Mesendoderm (in vitro differentiated cells): ENCODE measurements around the gene MAPK12.

Experiments used
- DNase-seq: peaks from one replicate; pipeline ENCODE4 v3.0.0; 2013
- H2AK5ac ChIP-seq: 2 replicates; pipeline ENCODE4 v1.6.1; 2013; ENCODE audit warnings: low read length, inconsistent platforms
- H2BK120ac ChIP-seq: 2 replicates; pipeline ENCODE4 v1.6.1; 2013; ENCODE audit warnings: low read depth, mild to moderate bottlenecking, low read length, moderate library complexity, mixed read lengths
- H2BK15ac ChIP-seq: replicated peaks from 2 replicates; pipeline ENCODE4 v1.6.1; 2013; ENCODE audit warnings: low read depth, mild to moderate bottlenecking, moderate library complexity
- H2BK5ac ChIP-seq: 2 replicates; pipeline ENCODE4 v1.6.1; 2013; ENCODE audit warnings: low read length, inconsistent platforms
- H3K18ac ChIP-seq: 2 replicates; pipeline ENCODE4 v1.6.1; 2013; ENCODE audit warnings: mild to moderate bottlenecking, low read length, mixed read lengths
- H3K23ac ChIP-seq: one replicate; pipeline ENCODE4 v1.6.1; 2013; ENCODE audit warnings: low read length
- H3K27ac ChIP-seq: 2 replicates; pipeline ENCODE4 v1.5.1; 2013; ENCODE audit warnings: low read depth, mild to moderate bottlenecking, inconsistent platforms, low read length, moderate library complexity
- H3K27me3 ChIP-seq: 2 replicates; pipeline ENCODE4 v1.6.1; 2013; ENCODE audit warnings: low read length, control low read depth, mild to moderate bottlenecking, inconsistent platforms; ENCODE audit not compliant: insufficient read depth, poor library complexity
- H3K36me3 ChIP-seq: 2 replicates; pipeline ENCODE4 v1.6.1; 2013; ENCODE audit warnings: low read length, inconsistent platforms; ENCODE audit not compliant: control insufficient read depth, insufficient read depth
- H3K4ac ChIP-seq: one replicate; pipeline ENCODE4 v1.6.1; 2013; ENCODE audit warnings: low read depth, mild to moderate bottlenecking, low read length, moderate library complexity
- H3K4me1 ChIP-seq: 2 replicates; pipeline ENCODE4 v1.6.1; 2013; ENCODE audit warnings: low read depth, low read length, inconsistent platforms; ENCODE audit not compliant: control insufficient read depth
- H3K4me2 ChIP-seq: 2 replicates; pipeline ENCODE4 v1.6.1; 2013; ENCODE audit warnings: low read length
- H3K4me3 ChIP-seq: 2 replicates; pipeline ENCODE4 v1.5.1; 2013; ENCODE audit warnings: mild to moderate bottlenecking, low read length
- H3K56ac ChIP-seq: one replicate; pipeline ENCODE4 v1.6.1; 2013; ENCODE audit warnings: low read length
- H3K79me1 ChIP-seq: 2 replicates; pipeline ENCODE4 v1.6.1; 2013; ENCODE audit warnings: low read length, inconsistent platforms
- H3K79me2 ChIP-seq: 2 replicates; pipeline ENCODE4 v1.6.1; 2013; ENCODE audit warnings: mild to moderate bottlenecking, low read length; ENCODE audit not compliant: control insufficient read depth, insufficient read depth
- H3K9ac ChIP-seq: 2 replicates; pipeline ENCODE4 v1.6.1; 2013; ENCODE audit warnings: low read length, inconsistent platforms
- H4K5ac ChIP-seq: one replicate; pipeline ENCODE4 v1.6.1; 2013; ENCODE audit warnings: low read length
- H4K8ac ChIP-seq: one replicate; pipeline ENCODE4 v1.6.1; 2013; ENCODE audit warnings: low read depth, mild to moderate bottlenecking, control low read depth, low read length, moderate library complexity
- WGBS: extraction: QIAGEN DNeasy Blood & Tissue Kit; methylation state at CpG from one replicate; pipeline ENCODE4 v1.1.7; 2013; ENCODE audit warnings: low lambda C conversion rate, missing lambda C conversion rate; ENCODE audit not compliant: insufficient coverage; ENCODE audit errors: extremely low coverage; 5-methylcytosine and 5-hydroxymethylcytosine counted together

Gene MAPK12

DNA sequence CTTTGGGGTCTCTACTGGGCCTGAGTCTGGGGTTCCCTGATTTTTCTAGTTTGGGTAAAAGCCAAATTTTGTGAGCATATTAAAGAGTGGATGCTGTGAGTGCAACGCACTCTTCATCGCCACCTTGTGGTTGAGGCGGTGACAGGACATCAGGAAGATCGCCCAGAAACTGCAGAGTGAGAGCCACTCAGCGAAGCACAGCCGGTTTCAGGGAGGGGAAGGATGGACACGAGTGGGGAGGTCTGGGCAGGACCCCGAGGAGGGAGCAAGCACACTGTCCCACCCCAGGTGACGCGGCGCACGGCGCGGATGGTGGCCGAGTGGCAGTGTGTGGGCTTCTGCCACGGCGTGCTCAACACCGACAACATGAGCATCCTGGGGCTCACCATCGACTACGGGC is 51.6 kb downstream of the MAPK12 start:
- peak; percentile 52 for DNase-seq
- Histone ChIP-seq H3K4me3 (no peak overlapping the region), H3K18ac (no peak overlapping the region), H3K23ac (no peak overlapping the region), H4K8ac (no peak overlapping the region), H2BK120ac (no peak overlapping the region), H3K4me2 (no peak overlapping the region), H2BK15ac (no peak overlapping the region), H3K4me1 (no peaks in the 10 kb centered on the region), H3K36me3 (peaks cover 2% of the 10 kb centered on the region), H3K79me1 (peaks cover 1% of the 10 kb centered on the region), H4K5ac (no peak overlapping the region), H3K4ac (no peak overlapping the region), H3K9ac (no peak overlapping the region), H3K79me2 (no peaks in the 10 kb centered on the region), H3K27me3 (no peaks in the 10 kb centered on the region), H2AK5ac (no peak overlapping the region), H2BK5ac (no peak overlapping the region), H3K27ac (no peak overlapping the region), H3K56ac (no peak overlapping the region)
- WGBS = no CpG with 5 or more reads among the region's 20 CpGs

DNA sequence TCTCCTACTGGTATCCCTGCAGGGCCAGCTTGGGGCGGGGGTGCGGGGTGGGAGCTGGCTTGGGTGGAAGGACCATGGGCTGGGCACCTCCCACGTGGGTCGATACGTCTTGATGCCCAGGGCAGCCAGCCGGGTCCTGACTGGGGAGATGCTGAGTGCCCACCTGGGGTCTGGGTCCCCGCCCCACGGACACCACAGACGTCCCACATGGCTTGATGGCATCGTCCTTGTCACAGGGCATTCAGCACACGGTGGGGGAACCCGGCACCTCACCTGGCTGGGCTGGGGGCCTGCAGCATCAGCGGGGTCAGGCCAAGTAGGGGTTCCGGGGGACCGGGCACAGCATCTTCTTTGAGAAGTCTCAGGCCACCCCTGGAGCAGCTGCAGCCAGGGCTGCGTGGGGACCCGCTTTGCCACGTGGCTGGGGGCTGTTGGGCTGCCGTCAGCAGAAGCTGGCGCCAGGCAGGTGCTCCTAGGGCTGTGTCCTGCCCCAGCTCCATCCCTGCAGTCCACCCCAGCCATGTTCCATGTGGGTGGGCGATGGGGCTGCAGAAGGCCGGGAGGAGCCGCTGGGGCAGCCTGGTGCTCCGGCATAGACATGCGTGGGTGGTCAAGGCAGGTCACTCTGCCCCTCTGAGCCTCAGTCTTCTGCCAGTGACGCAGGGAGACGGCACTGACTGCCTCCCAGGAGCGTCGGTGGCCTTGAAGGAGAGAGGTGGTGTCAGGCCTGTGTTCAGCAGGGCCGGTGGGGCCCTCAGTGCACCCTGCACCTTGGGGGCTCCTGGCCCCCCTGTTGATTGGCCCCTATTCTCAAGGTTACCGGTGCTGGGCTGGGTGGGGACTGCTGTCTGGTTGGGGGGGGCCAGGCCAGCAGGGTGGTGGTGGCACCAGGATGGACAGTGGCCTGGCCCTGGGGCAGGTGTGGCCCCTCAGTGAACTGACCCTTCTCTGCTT is 52.3 kb downstream of the MAPK12 start:
- Histone ChIP-seq H3K56ac (no peak overlapping the region), H3K79me2 (no peaks in the 10 kb centered on the region), H3K36me3 (peaks cover 2% of the 10 kb centered on the region), H2AK5ac (no peak overlapping the region), H4K8ac (no peak overlapping the region), H3K4me2 (no peak overlapping the region), H2BK5ac (no peak overlapping the region), H3K27me3 (no peaks in the 10 kb centered on the region), H2BK15ac (no peak overlapping the region), H2BK120ac (no peak overlapping the region), H3K4me1 (no peaks in the 10 kb centered on the region), H3K23ac (no peak overlapping the region), H3K18ac (no peak overlapping the region), H3K4ac (no peak overlapping the region), H4K5ac (no peak overlapping the region), H3K27ac (no peak overlapping the region), H3K4me3 (no peak overlapping the region), H3K79me1 (peaks cover 1% of the 10 kb centered on the region), H3K9ac (no peak overlapping the region)
- DNase-seq = no peak
- no CpG with 5 or more reads among the region's 31 CpGs for WGBS

DNA sequence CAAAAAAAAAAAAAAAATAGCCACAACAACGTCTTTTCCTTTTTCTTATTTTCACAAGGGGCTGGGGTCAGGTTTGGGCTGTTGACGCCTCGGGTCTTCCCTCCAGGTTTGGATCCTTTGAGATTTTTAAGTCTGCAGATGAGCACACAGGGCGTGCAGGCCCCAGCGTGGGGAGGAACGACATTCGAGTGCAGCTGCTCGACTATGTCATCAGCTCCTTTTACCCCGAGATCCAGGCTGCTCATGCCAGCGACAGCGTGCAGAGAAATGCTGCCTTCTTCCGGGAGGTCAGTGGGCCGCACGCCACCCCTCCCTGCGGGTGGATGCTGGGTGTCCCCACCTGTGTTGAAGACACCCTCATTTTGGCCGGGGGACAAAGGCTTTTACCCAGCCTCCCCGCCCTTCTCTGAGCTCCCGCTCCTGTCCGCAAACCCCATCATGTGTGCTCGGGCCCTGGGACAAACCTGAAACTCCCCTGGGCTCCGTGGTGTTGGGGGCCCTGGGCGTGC is 53.0 kb downstream of the MAPK12 start:
- Histone ChIP-seq H3K23ac (no peak overlapping the region), H3K9ac (no peak overlapping the region), H3K18ac (no peak overlapping the region), H2AK5ac (no peak overlapping the region), H2BK15ac (no peak overlapping the region), H2BK5ac (no peak overlapping the region), H4K5ac (no peak overlapping the region), H4K8ac (no peak overlapping the region), H3K4me2 (no peak overlapping the region), H3K79me2 (no peaks in the 10 kb centered on the region), H3K4ac (no peak overlapping the region), H2BK120ac (no peak overlapping the region), H3K56ac (no peak overlapping the region), H3K27ac (no peak overlapping the region), H3K4me1 (no peaks in the 10 kb centered on the region), H3K36me3 (peaks cover 2% of the 10 kb centered on the region), H3K79me1 (peaks cover 3% of the 10 kb centered on the region), H3K4me3 (no peak overlapping the region), H3K27me3 (no peaks in the 10 kb centered on the region)
- WGBS = no CpG with 5 or more reads among the region's 22 CpGs
- no peak for DNase-seq

DNA sequence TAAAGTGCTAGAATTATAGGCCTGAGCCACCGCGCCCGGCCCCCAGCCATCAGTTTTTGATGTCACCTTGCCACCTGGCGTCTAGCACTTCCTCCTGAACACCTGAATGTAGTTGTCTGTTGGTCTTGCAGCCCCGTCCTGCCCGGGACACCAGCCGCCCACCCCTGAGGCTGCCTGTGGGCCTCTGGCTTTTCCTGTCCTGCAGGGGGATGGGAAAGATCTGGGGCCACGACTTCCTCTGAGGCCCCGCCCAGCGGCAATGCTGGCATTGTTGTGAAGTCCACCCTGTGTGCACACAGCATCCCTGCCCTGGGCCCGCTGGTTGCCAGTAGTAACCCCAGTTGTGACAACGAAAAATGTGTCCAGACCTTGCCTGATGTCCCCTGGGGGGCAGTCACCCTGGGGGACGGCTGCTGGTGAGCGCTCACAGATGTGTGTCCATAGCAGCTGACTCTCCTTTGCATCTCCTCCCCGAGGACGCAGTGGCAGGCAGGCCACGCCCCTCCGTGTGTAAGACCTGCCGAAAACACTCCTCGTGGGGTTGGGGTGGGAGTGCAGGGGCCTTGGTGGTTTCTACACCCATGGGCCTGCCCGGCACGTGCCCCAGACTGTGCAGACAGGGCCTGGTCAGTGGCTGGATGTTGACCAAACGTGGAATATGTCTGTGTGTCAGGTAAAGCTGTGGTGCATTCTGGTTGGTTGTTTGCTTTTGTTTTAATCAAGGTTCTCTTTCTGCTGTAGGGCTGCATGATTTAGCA is 53.9 kb downstream of the MAPK12 start:
- H2BK120ac ChIP-seq = no peak overlapping the region
- H3K27me3 ChIP-seq = no peaks in the 10 kb centered on the region
- H2BK5ac ChIP-seq = no peak overlapping the region
- no peak overlapping the region for H4K8ac ChIP-seq
- H4K5ac ChIP-seq = no peak overlapping the region
- no peak overlapping the region for H3K4me2 ChIP-seq
- no peak overlapping the region for H3K9ac ChIP-seq
- H3K36me3 ChIP-seq = peaks cover 2% of the 10 kb centered on the region
- WGBS = no CpG with 5 or more reads among the region's 23 CpGs
- no peak overlapping the region for H3K4me3 ChIP-seq
- no peak overlapping the region for H2AK5ac ChIP-seq
- H3K79me2 ChIP-seq = no peaks in the 10 kb centered on the region
- DNase-seq = no peak
- no peak overlapping the region for H3K56ac ChIP-seq
- no peak overlapping the region for H2BK15ac ChIP-seq
- H3K79me1 ChIP-seq = peaks cover 6% of the 10 kb centered on the region
- H3K4me1 ChIP-seq = no peaks in the 10 kb centered on the region
- H3K4ac ChIP-seq = no peak overlapping the region
- H3K23ac ChIP-seq = no peak overlapping the region
- H3K27ac ChIP-seq = no peak overlapping the region
- H3K18ac ChIP-seq = no peak overlapping the region

DNA sequence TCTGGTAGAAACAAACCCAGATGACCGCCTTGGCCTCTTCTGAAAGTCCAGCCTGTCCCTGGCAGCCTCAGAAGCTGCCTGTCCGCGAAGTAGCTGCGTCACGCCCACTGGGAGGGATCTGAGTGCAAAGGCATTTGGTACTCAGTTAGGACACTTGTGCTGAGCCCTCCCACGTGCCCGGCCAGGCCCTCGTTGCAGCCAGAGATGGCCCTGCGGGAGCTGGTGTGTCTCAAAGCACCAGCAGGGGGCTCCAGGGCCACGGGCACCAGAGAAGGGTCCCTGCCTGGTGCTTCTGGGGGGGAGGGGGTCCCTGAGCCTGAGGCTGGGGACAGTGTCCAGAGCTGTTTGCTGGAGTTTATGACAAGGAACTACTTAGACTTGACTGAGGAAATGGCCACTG is 54.9 kb downstream of the MAPK12 start:
- no peak overlapping the region for H3K9ac ChIP-seq
- H4K8ac ChIP-seq = no peak overlapping the region
- H3K79me2 ChIP-seq = peaks cover 7% of the 10 kb centered on the region
- H3K4me2 ChIP-seq = no peak overlapping the region
- H3K4me1 ChIP-seq = peaks cover 3% of the 10 kb centered on the region
- no peak overlapping the region for H2BK120ac ChIP-seq
- H3K27ac ChIP-seq = no peak overlapping the region
- H4K5ac ChIP-seq = no peak overlapping the region
- H2AK5ac ChIP-seq = no peak overlapping the region
- peaks cover 2% of the 10 kb centered on the region for H3K36me3 ChIP-seq
- no peak overlapping the region for H3K18ac ChIP-seq
- no peak overlapping the region for H3K4me3 ChIP-seq
- H3K79me1 ChIP-seq = peaks cover 11% of the 10 kb centered on the region
- H2BK5ac ChIP-seq = no peak overlapping the region
- no peaks in the 10 kb centered on the region for H3K27me3 ChIP-seq
- WGBS = no CpG with 5 or more reads among the region's 10 CpGs
- H2BK15ac ChIP-seq = no peak overlapping the region
- H3K4ac ChIP-seq = no peak overlapping the region
- no peak overlapping the region for H3K23ac ChIP-seq
- DNase-seq = peak; percentile 82
- no peak overlapping the region for H3K56ac ChIP-seq
